ENCODE data around the gene CLDN16.
A peak's percentile ranks its signal among the peaks of the same experiment; 100 is the strongest.

Gene CLDN16, protein sequence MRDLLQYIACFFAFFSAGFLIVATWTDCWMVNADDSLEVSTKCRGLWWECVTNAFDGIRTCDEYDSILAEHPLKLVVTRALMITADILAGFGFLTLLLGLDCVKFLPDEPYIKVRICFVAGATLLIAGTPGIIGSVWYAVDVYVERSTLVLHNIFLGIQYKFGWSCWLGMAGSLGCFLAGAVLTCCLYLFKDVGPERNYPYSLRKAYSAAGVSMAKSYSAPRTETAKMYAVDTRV

DNA sequence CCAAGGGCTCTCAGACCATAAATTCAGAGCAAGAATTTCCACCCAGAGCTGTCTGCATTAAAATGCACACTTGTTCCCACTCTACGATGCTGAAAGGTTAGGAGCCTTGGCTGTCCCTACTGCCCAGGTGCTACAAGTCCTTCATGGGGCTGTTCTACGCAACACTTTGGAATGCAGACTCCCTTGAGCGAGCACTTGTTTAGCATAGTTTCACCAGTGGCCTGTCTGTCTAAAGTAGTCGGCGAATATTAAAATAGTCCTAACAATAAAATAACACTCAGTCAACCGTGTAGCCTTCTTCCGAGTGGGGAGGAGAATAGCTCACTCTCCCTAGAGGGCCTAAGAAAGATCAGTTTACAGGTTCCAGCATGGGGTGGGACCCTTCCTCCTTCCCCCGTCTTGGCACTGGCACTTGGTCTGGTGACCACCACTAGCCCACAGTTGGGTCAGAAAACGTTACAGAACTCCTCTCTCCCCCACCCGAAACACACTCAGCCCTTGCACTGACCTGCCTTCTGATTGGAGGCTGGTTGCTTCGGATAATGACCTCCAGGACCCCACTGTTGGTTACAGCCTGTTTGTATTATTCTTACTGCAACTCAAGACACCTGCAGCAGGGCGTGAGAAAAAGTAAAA lies at the start of gene CLDN16:
CLDN16 (plus strand) TSS at position 586 of the 636 bp plus-strand sequence. CDS start 167 bp downstream, outside the sequence.
- TF ChIP-seq, protein P1, sequence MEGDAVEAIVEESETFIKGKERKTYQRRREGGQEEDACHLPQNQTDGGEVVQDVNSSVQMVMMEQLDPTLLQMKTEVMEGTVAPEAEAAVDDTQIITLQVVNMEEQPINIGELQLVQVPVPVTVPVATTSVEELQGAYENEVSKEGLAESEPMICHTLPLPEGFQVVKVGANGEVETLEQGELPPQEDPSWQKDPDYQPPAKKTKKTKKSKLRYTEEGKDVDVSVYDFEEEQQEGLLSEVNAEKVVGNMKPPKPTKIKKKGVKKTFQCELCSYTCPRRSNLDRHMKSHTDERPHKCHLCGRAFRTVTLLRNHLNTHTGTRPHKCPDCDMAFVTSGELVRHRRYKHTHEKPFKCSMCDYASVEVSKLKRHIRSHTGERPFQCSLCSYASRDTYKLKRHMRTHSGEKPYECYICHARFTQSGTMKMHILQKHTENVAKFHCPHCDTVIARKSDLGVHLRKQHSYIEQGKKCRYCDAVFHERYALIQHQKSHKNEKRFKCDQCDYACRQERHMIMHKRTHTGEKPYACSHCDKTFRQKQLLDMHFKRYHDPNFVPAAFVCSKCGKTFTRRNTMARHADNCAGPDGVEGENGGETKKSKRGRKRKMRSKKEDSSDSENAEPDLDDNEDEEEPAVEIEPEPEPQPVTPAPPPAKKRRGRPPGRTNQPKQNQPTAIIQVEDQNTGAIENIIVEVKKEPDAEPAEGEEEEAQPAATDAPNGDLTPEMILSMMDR (IDR thresholded peaks at IDR 0.05; ENCODE audit: insufficient read depth, low read length, poor library complexity, severe bottlenecking): no peak
- H3K27me3 ChIP-seq (replicated peaks; ENCODE audit: control insufficient read depth, insufficient read depth, low read length): no peaks in the 10 kb centered on the region
- no peaks in the 10 kb centered on the region for H3K36me3 ChIP-seq (ENCODE audit: control insufficient read depth, insufficient read depth, low read length)
- H3K4me3 ChIP-seq (replicated peaks; ENCODE audit: low read depth, low read length): no peak within 1 kb of the TSS
- DNase-seq (ENCODE audit: extremely low read depth, insufficient read length): no peak

DNA sequence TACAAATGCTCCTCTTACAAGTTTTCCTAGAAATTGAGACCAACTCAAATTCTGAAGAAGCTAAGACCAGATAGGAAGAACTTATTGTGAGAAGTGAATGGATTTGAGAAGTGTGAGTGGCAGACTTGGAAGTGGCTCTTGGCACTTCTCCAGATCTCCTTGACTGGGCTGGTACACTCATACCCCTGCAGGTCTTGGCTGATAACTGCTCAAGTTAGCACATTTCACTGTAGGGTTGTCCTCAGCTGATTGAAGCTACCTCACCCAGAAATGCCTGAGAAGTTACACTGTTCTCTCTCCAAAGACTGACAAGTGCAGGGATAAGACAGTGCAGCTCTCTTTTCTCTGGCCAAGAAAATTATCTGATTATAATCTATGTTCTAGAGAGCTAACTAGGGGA lies 49.2 kb upstream of the CLDN16 start:
- no peak for DNase-seq (ENCODE audit: extremely low read depth, insufficient read length)
- Histone ChIP-seq H3K4me3 (replicated peaks; ENCODE audit: low read depth, low read length) (no peak overlapping the region), H3K36me3 (ENCODE audit: control insufficient read depth, insufficient read depth, low read length) (no peaks in the 10 kb centered on the region), H3K27me3 (replicated peaks; ENCODE audit: control insufficient read depth, insufficient read depth, low read length) (no peaks in the 10 kb centered on the region)
- TF ChIP-seq, protein P1 (IDR thresholded peaks at IDR 0.05; ENCODE audit: insufficient read depth, low read length, poor library complexity, severe bottlenecking): no peak

DNA sequence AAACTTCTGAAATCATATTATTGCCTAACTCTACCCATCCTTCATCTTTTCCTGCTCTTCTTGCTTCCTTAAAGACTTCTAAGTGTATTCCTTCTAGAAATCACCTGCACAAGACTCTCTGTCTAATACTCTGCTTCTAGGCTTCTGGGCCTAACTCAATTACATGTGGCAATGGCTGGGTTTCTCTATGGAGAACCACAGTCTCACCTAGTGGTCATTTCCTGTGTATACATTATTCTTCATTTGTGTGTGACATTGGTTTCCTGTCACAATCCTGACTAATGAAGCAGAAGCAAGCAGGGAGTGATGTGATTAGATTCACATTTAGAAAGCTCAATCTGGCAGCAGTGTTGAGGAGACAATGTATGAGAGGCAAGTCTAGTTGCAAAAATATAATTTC lies 48.8 kb upstream of the CLDN16 start:
- DNase-seq (ENCODE audit: extremely low read depth, insufficient read length): peak; percentile 56
- Histone ChIP-seq H3K36me3 (ENCODE audit: control insufficient read depth, insufficient read depth, low read length) (no peaks in the 10 kb centered on the region), H3K27me3 (replicated peaks; ENCODE audit: control insufficient read depth, insufficient read depth, low read length) (no peaks in the 10 kb centered on the region), H3K4me3 (replicated peaks; ENCODE audit: low read depth, low read length) (no peak overlapping the region)
- TF ChIP-seq, protein P1 (IDR thresholded peaks at IDR 0.05; ENCODE audit: insufficient read depth, low read length, poor library complexity, severe bottlenecking): peak; percentile 32

DNA sequence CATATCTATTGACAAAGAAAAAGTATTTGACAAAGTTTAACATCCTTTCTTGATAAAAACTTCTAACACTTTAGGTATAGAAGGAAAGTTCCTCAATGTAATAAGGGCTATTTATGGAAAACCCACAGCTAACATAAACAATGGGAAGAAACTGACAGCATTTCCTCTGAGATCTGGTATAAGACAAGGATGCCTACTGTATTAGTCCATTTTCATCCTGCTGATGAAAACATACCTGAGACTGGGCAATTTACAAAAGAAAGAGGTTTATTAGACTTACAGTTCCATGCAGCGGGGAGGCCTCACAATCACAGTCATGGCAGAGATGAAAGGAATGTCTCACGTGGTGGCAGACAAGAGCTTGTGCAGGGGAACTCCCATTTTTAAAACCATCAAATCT lies 47.9 kb upstream of the CLDN16 start:
- TF ChIP-seq, protein P1 (IDR thresholded peaks at IDR 0.05; ENCODE audit: insufficient read depth, low read length, poor library complexity, severe bottlenecking): no peak
- H3K27me3 ChIP-seq (replicated peaks; ENCODE audit: control insufficient read depth, insufficient read depth, low read length): no peaks in the 10 kb centered on the region
- H3K4me3 ChIP-seq (replicated peaks; ENCODE audit: low read depth, low read length): no peak overlapping the region
- H3K36me3 ChIP-seq (ENCODE audit: control insufficient read depth, insufficient read depth, low read length): no peaks in the 10 kb centered on the region
- no peak for DNase-seq (ENCODE audit: extremely low read depth, insufficient read length)

DNA sequence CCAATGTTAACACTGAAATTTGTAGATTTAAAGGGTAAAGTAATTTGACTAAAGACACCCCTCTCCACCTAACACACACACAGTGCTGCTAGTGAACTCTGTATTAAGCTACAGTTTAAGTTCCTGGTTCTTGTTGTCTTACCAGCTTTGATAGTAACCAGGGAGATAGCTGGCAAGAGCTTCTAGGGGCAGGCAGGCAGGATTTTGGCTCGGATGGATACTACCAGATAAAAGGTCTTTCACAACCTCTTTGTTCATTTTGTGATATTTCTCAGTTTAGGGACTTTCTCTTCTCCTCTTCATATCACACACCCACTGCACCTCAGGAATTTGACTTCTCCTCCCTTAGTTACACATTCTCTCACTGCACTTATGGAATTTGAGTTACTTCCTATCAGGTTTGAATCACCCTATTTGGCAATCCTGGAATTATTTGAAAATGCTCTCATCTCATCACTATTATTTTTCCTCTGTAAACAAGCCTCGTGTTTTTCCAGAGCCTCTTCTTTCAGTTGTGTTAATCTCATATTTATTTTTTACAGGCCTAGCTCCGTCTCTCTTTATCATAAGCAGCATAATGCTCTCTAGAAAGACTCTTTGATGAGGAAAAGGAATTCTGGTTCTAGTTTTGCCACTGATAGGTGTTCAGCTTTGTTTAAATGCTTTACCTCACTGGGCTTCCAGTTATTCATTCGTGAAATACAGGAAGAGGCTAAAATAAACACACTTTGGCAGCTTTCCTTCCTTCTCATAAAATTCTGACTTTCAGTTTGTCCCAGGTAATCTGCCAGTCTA lies 42.7 kb upstream of the CLDN16 start:
- TF ChIP-seq, protein P1 (IDR thresholded peaks at IDR 0.05; ENCODE audit: insufficient read depth, low read length, poor library complexity, severe bottlenecking): no peak
- H3K36me3 ChIP-seq (ENCODE audit: control insufficient read depth, insufficient read depth, low read length): no peaks in the 10 kb centered on the region
- no peaks in the 10 kb centered on the region for H3K27me3 ChIP-seq (replicated peaks; ENCODE audit: control insufficient read depth, insufficient read depth, low read length)
- no peak for DNase-seq (ENCODE audit: extremely low read depth, insufficient read length)
- no peak overlapping the region for H3K4me3 ChIP-seq (replicated peaks; ENCODE audit: low read depth, low read length)
